Measurements from ENCODE around the gene LRRN2.
"Not testable (repeated sequence)": the region's sequence is repeated elsewhere in the genome, so short reads cannot be mapped to it uniquely, and the experiment has no call there.

Gene LRRN2

GRCh38 chr1:204629459-204629858 lies 56.1 kb downstream of the LRRN2 start:
- H3K18ac ChIP-seq (ENCODE audit: low read length); H2BK12ac ChIP-seq (ENCODE audit: low read length); H3K9ac ChIP-seq (ENCODE audit: low read depth, low read length, poor library complexity); H2BK5ac ChIP-seq (ENCODE audit: low read length); H2BK120ac ChIP-seq (ENCODE audit: low read depth, low read length); H3K4me2 ChIP-seq (ENCODE audit: insufficient read depth, low read length, poor library complexity, severe bottlenecking); H3K79me1 ChIP-seq (ENCODE audit: low read depth, low read length); H2BK15ac ChIP-seq (ENCODE audit: low read length); H3K9me3 ChIP-seq (replicated peaks in 1 of 2; ENCODE audit: control insufficient read depth in 2 of 2, insufficient read depth in 1 of 2, low read depth in 1 of 2, low read length in 2 of 2); H3K27me3 ChIP-seq (ENCODE audit: control insufficient read depth in 3 of 3, insufficient read depth in 3 of 3, low read depth in 1 of 3, low read length in 3 of 3); H2AK5ac ChIP-seq (ENCODE audit: low read depth, low read length); H3K4me3 ChIP-seq (ENCODE audit: low read length in 2 of 2); H3K36me3 ChIP-seq (replicated peaks in 1 of 2; ENCODE audit: control insufficient read depth in 2 of 2, insufficient read depth in 2 of 2, low read length in 2 of 2); H3K23ac ChIP-seq (ENCODE audit: low read depth, low read length, poor library complexity); H3K4me1 ChIP-seq (ENCODE audit: control insufficient read depth in 2 of 2, insufficient read depth in 1 of 2, low read depth in 1 of 2, low read length in 2 of 2); H3K14ac ChIP-seq (ENCODE audit: low read length); H2AFZ ChIP-seq (ENCODE audit: low read length); H3K27ac ChIP-seq (replicated peaks; ENCODE audit: low read length); H3K4ac ChIP-seq (ENCODE audit: low read length); H4K8ac ChIP-seq (ENCODE audit: low read depth, low read length); DNase-seq (ENCODE audit: low spot score): not testable (repeated sequence)
- WGBS, 2 donors (ENCODE audit: extremely low coverage in 2 of 2, insufficient read length in 2 of 2, insufficient replicate concordance in 1 of 2): no CpG with 5 or more reads among the region's 6 CpGs
- H4K91ac ChIP-seq (ENCODE audit: low read depth, low read length, poor library complexity): peak overlapping the region; percentile 41

GRCh38 chr1:204628868-204629267 lies 56.7 kb downstream of the LRRN2 start:
- Histone ChIP-seq H4K8ac (ENCODE audit: low read depth, low read length) (no peak overlapping the region), H3K18ac (ENCODE audit: low read length) (no peak overlapping the region), H3K9me3 (replicated peaks in 1 of 2; ENCODE audit: control insufficient read depth in 2 of 2, insufficient read depth in 1 of 2, low read depth in 1 of 2, low read length in 2 of 2) (peaks cover 1 to 4% of the 10 kb centered on the region in 2 donors), H2AFZ (ENCODE audit: low read length) (no peak overlapping the region), H3K23ac (ENCODE audit: low read depth, low read length, poor library complexity) (no peak overlapping the region), H2AK5ac (ENCODE audit: low read depth, low read length) (peak overlapping the region; percentile 23), H2BK15ac (ENCODE audit: low read length) (no peak overlapping the region), H2BK5ac (ENCODE audit: low read length) (no peak overlapping the region), H4K91ac (ENCODE audit: low read depth, low read length, poor library complexity) (no peak overlapping the region), H2BK12ac (ENCODE audit: low read length) (no peak overlapping the region), H3K4ac (ENCODE audit: low read length) (no peak overlapping the region), H3K27me3 (ENCODE audit: control insufficient read depth in 3 of 3, insufficient read depth in 3 of 3, low read depth in 1 of 3, low read length in 3 of 3) (no peaks in the 10 kb centered on the region), H3K9ac (ENCODE audit: low read depth, low read length, poor library complexity) (no peak overlapping the region), H3K36me3 (replicated peaks in 1 of 2; ENCODE audit: control insufficient read depth in 2 of 2, insufficient read depth in 2 of 2, low read length in 2 of 2) (no peaks in the 10 kb centered on the region), H3K4me3 (ENCODE audit: low read length in 2 of 2) (no peak overlapping the region), H3K4me2 (ENCODE audit: insufficient read depth, low read length, poor library complexity, severe bottlenecking) (no peak overlapping the region), H2BK120ac (ENCODE audit: low read depth, low read length) (no peak overlapping the region), H3K4me1 (ENCODE audit: control insufficient read depth in 2 of 2, insufficient read depth in 1 of 2, low read depth in 1 of 2, low read length in 2 of 2) (peaks cover 13 to 14% of the 10 kb centered on the region in 2 donors), H3K14ac (ENCODE audit: low read length) (no peak overlapping the region), H3K27ac (replicated peaks; ENCODE audit: low read length) (no peak overlapping the region), H3K79me1 (ENCODE audit: low read depth, low read length) (no peaks in the 10 kb centered on the region)
- no peak for DNase-seq (ENCODE audit: low spot score)
- WGBS, 2 donors (ENCODE audit: extremely low coverage in 2 of 2, insufficient read length in 2 of 2, insufficient replicate concordance in 1 of 2): no CpG with 5 or more reads among the region's 3 CpGs

GRCh38 chr1:204627436-204627835 lies 58.1 kb downstream of the LRRN2 start:
- H4K8ac ChIP-seq (ENCODE audit: low read depth, low read length): no peak overlapping the region
- H2BK15ac ChIP-seq (ENCODE audit: low read length): no peak overlapping the region
- H3K79me1 ChIP-seq (ENCODE audit: low read depth, low read length): no peaks in the 10 kb centered on the region
- H4K91ac ChIP-seq (ENCODE audit: low read depth, low read length, poor library complexity): no peak overlapping the region
- H3K4ac ChIP-seq (ENCODE audit: low read length): no peak overlapping the region
- DNase-seq (ENCODE audit: low spot score): no peak
- peaks cover 1 to 4% of the 10 kb centered on the region in 2 donors for H3K9me3 ChIP-seq (replicated peaks in 1 of 2; ENCODE audit: control insufficient read depth in 2 of 2, insufficient read depth in 1 of 2, low read depth in 1 of 2, low read length in 2 of 2)
- H3K4me3 ChIP-seq (ENCODE audit: low read length in 2 of 2): no peak overlapping the region
- H2AK5ac ChIP-seq (ENCODE audit: low read depth, low read length): no peak overlapping the region
- peak overlapping the region; percentile 1 for H3K18ac ChIP-seq (ENCODE audit: low read length)
- no peak overlapping the region for H3K23ac ChIP-seq (ENCODE audit: low read depth, low read length, poor library complexity)
- peaks cover 23 to 24% of the 10 kb centered on the region in 2 donors for H3K4me1 ChIP-seq (ENCODE audit: control insufficient read depth in 2 of 2, insufficient read depth in 1 of 2, low read depth in 1 of 2, low read length in 2 of 2)
- H3K36me3 ChIP-seq (replicated peaks in 1 of 2; ENCODE audit: control insufficient read depth in 2 of 2, insufficient read depth in 2 of 2, low read length in 2 of 2): no peaks in the 10 kb centered on the region
- H3K4me2 ChIP-seq (ENCODE audit: insufficient read depth, low read length, poor library complexity, severe bottlenecking): no peak overlapping the region
- no peak overlapping the region for H2BK5ac ChIP-seq (ENCODE audit: low read length)
- H2AFZ ChIP-seq (ENCODE audit: low read length): peak overlapping the region; percentile 13
- H3K14ac ChIP-seq (ENCODE audit: low read length): no peak overlapping the region
- no peak overlapping the region for H2BK120ac ChIP-seq (ENCODE audit: low read depth, low read length)
- no peaks in the 10 kb centered on the region for H3K27me3 ChIP-seq (ENCODE audit: control insufficient read depth in 3 of 3, insufficient read depth in 3 of 3, low read depth in 1 of 3, low read length in 3 of 3)
- H2BK12ac ChIP-seq (ENCODE audit: low read length): no peak overlapping the region
- H3K27ac ChIP-seq (replicated peaks; ENCODE audit: low read length): no peak overlapping the region
- H3K9ac ChIP-seq (ENCODE audit: low read depth, low read length, poor library complexity): no peak overlapping the region
- WGBS, 2 donors (ENCODE audit: extremely low coverage in 2 of 2, insufficient read length in 2 of 2, insufficient replicate concordance in 1 of 2): no CpG with 5 or more reads among the region's 4 CpGs

- H3K36me3 ChIP-seq (replicated peaks in 1 of 2; ENCODE audit: control insufficient read depth in 2 of 2, insufficient read depth in 2 of 2, low read length in 2 of 2): no peaks in the 10 kb centered on the region
- H2AK5ac ChIP-seq (ENCODE audit: low read depth, low read length): no peak overlapping the region
- no peak overlapping the region for H2BK5ac ChIP-seq (ENCODE audit: low read length)
- WGBS, 2 donors (ENCODE audit: extremely low coverage in 2 of 2, insufficient read length in 2 of 2, insufficient replicate concordance in 1 of 2): no CpG with 5 or more reads among the region's 7 CpGs
- H2BK12ac ChIP-seq (ENCODE audit: low read length): no peak overlapping the region
- no peak overlapping the region for H4K91ac ChIP-seq (ENCODE audit: low read depth, low read length, poor library complexity)
- H3K9me3 ChIP-seq (replicated peaks in 1 of 2; ENCODE audit: control insufficient read depth in 2 of 2, insufficient read depth in 1 of 2, low read depth in 1 of 2, low read length in 2 of 2): peaks cover 1 to 4% of the 10 kb centered on the region in 2 donors
- no peaks in the 10 kb centered on the region for H3K79me1 ChIP-seq (ENCODE audit: low read depth, low read length)
- no peak overlapping the region for H3K4me3 ChIP-seq (ENCODE audit: low read length in 2 of 2)
- no peaks in the 10 kb centered on the region for H3K27me3 ChIP-seq (ENCODE audit: control insufficient read depth in 3 of 3, insufficient read depth in 3 of 3, low read depth in 1 of 3, low read length in 3 of 3)
- H3K4me2 ChIP-seq (ENCODE audit: insufficient read depth, low read length, poor library complexity, severe bottlenecking): no peak overlapping the region
- H4K8ac ChIP-seq (ENCODE audit: low read depth, low read length): no peak overlapping the region
- H3K27ac ChIP-seq (replicated peaks; ENCODE audit: low read length): no peak overlapping the region
- DNase-seq (ENCODE audit: low spot score): no peak
- peaks cover 24% of the 10 kb centered on the region in 2 donors for H3K4me1 ChIP-seq (ENCODE audit: control insufficient read depth in 2 of 2, insufficient read depth in 1 of 2, low read depth in 1 of 2, low read length in 2 of 2)
- no peak overlapping the region for H3K14ac ChIP-seq (ENCODE audit: low read length)
- no peak overlapping the region for H3K23ac ChIP-seq (ENCODE audit: low read depth, low read length, poor library complexity)
- no peak overlapping the region for H2BK15ac ChIP-seq (ENCODE audit: low read length)
- H2BK120ac ChIP-seq (ENCODE audit: low read depth, low read length): no peak overlapping the region
- H3K18ac ChIP-seq (ENCODE audit: low read length): no peak overlapping the region
- no peak overlapping the region for H3K4ac ChIP-seq (ENCODE audit: low read length)
- H3K9ac ChIP-seq (ENCODE audit: low read depth, low read length, poor library complexity): no peak overlapping the region
- no peak overlapping the region for H2AFZ ChIP-seq (ENCODE audit: low read length)
These were observed 59.2 kb downstream of the LRRN2 start for GRCh38 chr1:204626381-204626780.

Measured in neuronal stem cell (in vitro differentiated cells).